GM12892 (cell line): Measurements from ENCODE around the gene LYPD4.

Source experiments
- DNase-seq: peaks from one replicate; pipeline ENCODE4 v3.0.0; 2011; ENCODE audit not compliant: insufficient read length
- FAIRE-seq: peaks from 2 replicates; lab custom pipeline; 2011; peaks lifted over from hg19 to GRCh38; lab: Jason Lieb, UNC
- POLR2A ChIP-seq: IDR thresholded peaks from 2 replicates; pipeline ENCODE4 v1.6.1; 2011; ENCODE audit warnings: low read depth, low read length, control low read depth
- POLR2AphosphoS5 ChIP-seq: IDR thresholded peaks from 2 replicates; pipeline ENCODE4 v1.6.1; 2011; ENCODE audit warnings: low read depth, low read length, control low read depth
- TAF1 ChIP-seq: IDR thresholded peaks from 2 replicates; pipeline ENCODE4 v1.6.1; 2011; ENCODE audit warnings: low read depth, mild to moderate bottlenecking, control low read depth, low read length, borderline replicate concordance

The LYPD4 gene

GRCh38 chr19:41845001-41845050 is 343 bp upstream of the LYPD4 start, which contains the start of gene DMRTC2:
Gene DMRTC2, plus strand, starts transcription at chr19:41845042. Its CDS starts 2,387 bp downstream, at chr19:41847429.
- DNase-seq (no peak), FAIRE-seq (no peak)
- TF ChIP-seq TAF1 = no peak
- TF ChIP-seq POLR2AphosphoS5 = no peak
- TF ChIP-seq POLR2A = no peak

DNA sequence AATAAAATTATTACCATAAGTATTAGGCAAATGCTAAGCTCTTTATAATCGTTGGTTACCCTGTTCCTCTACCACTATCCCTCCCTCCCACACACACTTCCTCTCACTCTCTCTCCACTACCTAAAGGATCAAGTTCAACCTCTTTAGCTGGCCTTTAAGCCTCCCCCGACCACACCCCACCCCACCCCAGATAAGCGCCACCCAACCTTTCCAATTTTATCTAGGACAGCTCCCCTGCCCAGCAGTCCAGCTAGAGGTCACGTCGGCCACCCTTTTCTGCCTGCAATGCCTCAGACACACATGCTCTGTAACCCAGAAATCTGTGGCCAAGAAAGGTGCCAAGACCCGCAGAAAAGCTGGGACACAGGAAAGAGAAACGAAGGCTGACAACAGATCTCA is 1.1 kb downstream of the LYPD4 start:
- no peak for DNase-seq
- TF ChIP-seq POLR2A (no peak), POLR2AphosphoS5 (no peak), TAF1 (no peak)
- FAIRE-seq = no peak

GRCh38 chr19:41839211-41839610 is 5.3 kb downstream of the LYPD4 start:
- DNase-seq (no peak), FAIRE-seq (no peak)
- no peak for TF ChIP-seq POLR2A
- no peak for TF ChIP-seq POLR2AphosphoS5
- no peak for TF ChIP-seq TAF1

GRCh38 chr19:41837981-41838708 is 6.3 kb downstream of the LYPD4 start:
- DNase-seq = no peak
- no peak for FAIRE-seq
- no peak for TF ChIP-seq POLR2A
- TF ChIP-seq POLR2AphosphoS5 = no peak
- no peak for TF ChIP-seq TAF1

- TF ChIP-seq POLR2AphosphoS5 = no peak
- no peak for TF ChIP-seq POLR2A
- no peak for TF ChIP-seq TAF1
- peak; percentile 95 for FAIRE-seq
- peak; percentile 56 for DNase-seq
Measured at GRCh38 chr19:41821003-41821735, 23.3 kb downstream of the LYPD4 start.

DNA sequence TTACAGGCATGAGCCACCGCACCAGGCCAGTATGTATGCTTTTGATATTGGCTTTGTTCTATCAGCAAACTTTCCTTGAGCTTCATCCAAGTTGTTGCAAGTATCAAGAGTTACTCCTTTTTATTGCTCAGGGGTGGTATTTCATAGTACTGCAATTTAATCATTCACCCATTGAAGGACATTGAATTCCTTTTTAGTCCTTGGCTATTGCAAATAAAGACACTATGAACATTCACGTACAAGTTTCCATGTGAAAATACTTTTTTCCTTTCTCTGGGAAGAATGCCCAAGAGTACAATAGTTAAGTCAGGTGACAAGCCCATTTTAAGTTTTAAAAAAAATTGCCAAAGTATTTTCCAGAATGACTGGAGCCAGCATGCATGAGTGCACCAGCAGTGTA is 27.7 kb downstream of the LYPD4 start:
- DNase-seq (no peak), FAIRE-seq (no peak)
- TF ChIP-seq POLR2AphosphoS5 = no peak
- no peak for TF ChIP-seq TAF1
- no peak for TF ChIP-seq POLR2A

- FAIRE-seq (no peak), DNase-seq (no peak)
- TF ChIP-seq TAF1 = no peak
- no peak for TF ChIP-seq POLR2AphosphoS5
- TF ChIP-seq POLR2A = no peak
Measured at GRCh38 chr19:41815301-41815700, 29.2 kb downstream of the LYPD4 start.

GRCh38 chr19:41813911-41814310 is 30.6 kb downstream of the LYPD4 start:
- DNase-seq (no peak), FAIRE-seq (no peak)
- TF ChIP-seq TAF1 = no peak
- no peak for TF ChIP-seq POLR2AphosphoS5
- TF ChIP-seq POLR2A = no peak

DNA sequence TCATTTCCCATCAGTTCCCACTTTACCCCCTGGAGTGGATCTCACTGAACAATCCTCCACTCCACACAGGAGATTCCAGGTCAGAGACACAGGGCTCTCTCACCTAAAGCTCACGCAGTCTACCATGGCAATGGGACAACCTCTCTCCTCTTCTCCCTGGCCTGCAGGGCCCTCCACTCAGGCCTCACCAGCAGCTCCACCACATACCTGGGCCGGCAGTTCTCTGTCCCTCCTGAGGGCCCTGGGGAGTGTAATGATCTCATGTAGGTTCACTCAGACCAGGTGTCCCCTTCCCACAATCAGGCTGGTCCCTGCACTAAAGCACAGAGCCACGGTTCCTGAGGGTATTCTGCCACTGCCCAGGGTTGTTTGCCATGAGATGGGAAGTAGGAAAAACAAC is 32.5 kb downstream of the LYPD4 start:
- DNase-seq = no peak
- TF ChIP-seq POLR2AphosphoS5 (no peak), TAF1 (no peak), POLR2A (no peak)
- FAIRE-seq = no peak

- TF ChIP-seq TAF1 (no peak), POLR2AphosphoS5 (no peak), POLR2A (no peak)
- DNase-seq (no peak), FAIRE-seq (no peak)
Measured at GRCh38 chr19:41811036-41811435, 33.4 kb downstream of the LYPD4 start.

DNA sequence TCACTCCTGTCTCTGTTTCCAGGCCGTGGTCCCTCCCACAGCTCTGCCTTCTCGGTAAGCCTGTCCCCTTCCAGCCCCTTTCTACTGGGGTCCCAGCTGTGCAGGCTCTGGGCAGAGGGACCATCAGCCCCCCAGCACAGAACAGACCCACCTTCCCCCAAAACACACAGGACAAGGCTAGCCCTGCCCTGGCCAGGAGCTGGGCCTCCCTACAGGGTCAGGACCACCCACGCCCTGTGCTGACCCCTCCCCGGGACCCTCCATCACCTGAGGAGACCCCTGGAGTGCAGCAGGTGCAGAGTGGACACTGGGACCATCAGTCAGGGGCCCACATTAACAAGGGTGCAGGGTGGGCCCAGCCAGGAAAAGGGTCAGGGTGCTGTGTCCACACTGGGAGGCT is 34.2 kb downstream of the LYPD4 start:
- FAIRE-seq (no peak), DNase-seq (no peak)
- TF ChIP-seq POLR2AphosphoS5 (no peak), POLR2A (no peak), TAF1 (no peak)

- DNase-seq (no peak), FAIRE-seq (no peak)
- TF ChIP-seq TAF1 (no peak), POLR2A (no peak), POLR2AphosphoS5 (no peak)
Measured at GRCh38 chr19:41808663-41809566, 35.6 kb downstream of the LYPD4 start.
